HG02798 (cell line): Measurements from ENCODE around the gene DNAH9.
"Not testable (repeated sequence)": the region's sequence is repeated elsewhere in the genome, so short reads cannot be mapped to it uniquely, and the experiment has no call there.

Experiments used
- ATAC-seq: cut with Tn5 transposase; IDR thresholded peaks from one replicate; pipeline ENCODE4 v1.9.1; 2021; ENCODE audit warnings: mild to moderate bottlenecking; ENCODE audit not compliant: unreplicated experiment, poor library complexity

The DNAH9 gene

DNA sequence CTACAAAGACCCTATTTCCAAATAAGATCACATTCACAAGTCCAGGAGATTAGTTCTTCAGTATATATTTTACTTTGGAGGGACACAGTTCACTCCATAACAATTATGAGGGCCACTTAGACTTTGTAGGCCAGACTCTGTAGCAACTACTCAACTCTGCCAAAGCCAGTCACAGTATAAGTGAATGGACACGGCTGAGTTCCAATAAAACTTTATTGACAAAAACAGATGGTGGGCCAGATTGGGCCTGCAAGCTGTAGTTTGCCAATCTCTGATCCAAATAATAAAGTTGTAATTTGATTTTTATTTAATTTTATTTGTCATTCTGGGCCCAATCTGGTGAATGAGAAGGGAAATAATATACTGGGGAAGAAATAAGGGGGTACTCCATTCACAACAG is 297.9 kb downstream of the DNAH9 start:
- ATAC-seq: no peak

GRCh38 chr17:11898526-11899235 is 300.4 kb downstream of the DNAH9 start:
- ATAC-seq: no peak

GRCh38 chr17:11899537-11899942 is 301.3 kb downstream of the DNAH9 start:
- ATAC-seq: no peak

GRCh38 chr17:11900041-11900476 is 301.8 kb downstream of the DNAH9 start:
- ATAC-seq: no peak

- ATAC-seq: no peak
These were observed 302.4 kb downstream of the DNAH9 start for GRCh38 chr17:11900655-11901054.

DNA sequence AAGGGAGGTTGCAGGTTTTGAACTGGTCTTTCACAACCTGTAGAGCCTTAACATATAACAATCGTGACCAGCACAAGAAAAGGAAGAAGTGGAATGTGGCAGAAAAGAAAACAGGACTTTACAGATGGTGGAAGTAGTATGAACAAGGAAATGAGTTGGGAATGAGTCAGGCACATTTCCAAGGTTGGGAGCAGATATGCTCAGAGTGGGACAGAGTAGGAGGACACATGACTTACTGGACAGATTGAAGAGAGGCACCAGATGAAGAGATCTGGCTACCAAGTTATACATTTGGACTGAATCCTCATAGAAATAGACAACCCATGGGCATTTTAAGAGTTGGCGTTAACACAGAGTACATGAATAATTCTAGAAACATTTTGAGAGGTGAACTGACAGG is 303.7 kb downstream of the DNAH9 start:
- ATAC-seq: no peak

GRCh38 chr17:11908711-11909146 is 310.5 kb downstream of the DNAH9 start:
- ATAC-seq: no peak

- ATAC-seq: no peak
These were observed 311.1 kb downstream of the DNAH9 start for GRCh38 chr17:11909348-11909747.

GRCh38 chr17:11916091-11916490 is 317.8 kb downstream of the DNAH9 start:
- ATAC-seq: no peak

DNA sequence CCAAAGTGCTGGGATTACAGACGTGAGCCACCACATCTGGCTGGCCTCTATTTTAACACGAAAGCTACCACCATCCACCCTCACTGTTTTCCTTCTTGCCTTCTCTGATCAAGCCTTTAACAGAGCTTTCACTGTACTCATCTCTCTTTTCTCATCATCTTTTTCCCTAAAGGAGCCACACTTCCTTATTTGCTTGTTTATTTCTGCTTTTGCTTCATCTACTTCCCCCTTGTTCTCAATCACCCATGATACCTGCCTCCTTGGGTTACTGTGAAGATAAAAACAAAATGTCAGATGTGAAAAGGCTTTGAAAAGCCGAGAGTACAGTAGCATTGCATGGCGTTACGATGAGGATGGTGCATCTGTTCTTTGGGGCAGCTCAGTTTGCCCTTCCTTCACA is 319.1 kb downstream of the DNAH9 start:
- ATAC-seq: no peak

DNA sequence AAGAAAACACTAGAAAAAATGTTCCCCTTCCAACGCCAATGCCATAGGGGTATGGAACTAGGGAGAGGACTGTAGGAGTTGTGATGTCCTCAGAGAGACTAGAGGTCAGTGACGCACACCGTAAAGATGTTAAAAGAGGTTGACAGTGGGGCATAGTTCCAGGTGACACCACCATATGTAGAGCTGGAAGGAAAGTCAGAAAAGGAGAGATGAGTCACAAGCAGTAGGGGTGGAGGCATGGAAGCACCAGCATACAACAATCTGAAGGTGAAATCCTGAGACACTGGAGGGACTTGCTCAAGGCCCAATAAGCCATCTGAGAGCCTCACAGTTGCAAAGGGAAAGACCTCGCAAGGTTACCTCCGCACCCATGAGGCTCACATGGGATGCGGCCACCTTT is 323.0 kb downstream of the DNAH9 start:
- no peak for ATAC-seq

- no peak for ATAC-seq
These were observed 324.4 kb downstream of the DNAH9 start for GRCh38 chr17:11922638-11923037.

DNA sequence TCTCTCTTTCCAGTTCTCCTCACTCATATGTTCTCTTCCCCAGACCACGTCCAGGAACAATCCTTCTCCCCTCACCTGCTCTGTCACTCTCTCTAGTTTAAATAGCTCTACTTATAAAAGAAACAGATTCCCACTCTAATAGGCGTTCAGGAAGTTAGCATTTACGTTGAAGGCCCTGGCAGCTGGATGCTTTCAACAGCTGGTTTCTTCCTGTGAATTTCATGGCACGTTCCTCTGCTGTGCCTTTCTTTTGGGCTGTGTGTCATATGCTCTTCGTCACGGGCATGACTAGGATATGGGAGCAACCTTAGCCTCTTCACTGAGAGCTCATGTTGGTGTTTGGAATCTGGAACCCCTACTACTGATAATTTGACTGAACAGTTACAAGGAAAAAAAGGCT is 325.8 kb downstream of the DNAH9 start:
- no peak for ATAC-seq

DNA sequence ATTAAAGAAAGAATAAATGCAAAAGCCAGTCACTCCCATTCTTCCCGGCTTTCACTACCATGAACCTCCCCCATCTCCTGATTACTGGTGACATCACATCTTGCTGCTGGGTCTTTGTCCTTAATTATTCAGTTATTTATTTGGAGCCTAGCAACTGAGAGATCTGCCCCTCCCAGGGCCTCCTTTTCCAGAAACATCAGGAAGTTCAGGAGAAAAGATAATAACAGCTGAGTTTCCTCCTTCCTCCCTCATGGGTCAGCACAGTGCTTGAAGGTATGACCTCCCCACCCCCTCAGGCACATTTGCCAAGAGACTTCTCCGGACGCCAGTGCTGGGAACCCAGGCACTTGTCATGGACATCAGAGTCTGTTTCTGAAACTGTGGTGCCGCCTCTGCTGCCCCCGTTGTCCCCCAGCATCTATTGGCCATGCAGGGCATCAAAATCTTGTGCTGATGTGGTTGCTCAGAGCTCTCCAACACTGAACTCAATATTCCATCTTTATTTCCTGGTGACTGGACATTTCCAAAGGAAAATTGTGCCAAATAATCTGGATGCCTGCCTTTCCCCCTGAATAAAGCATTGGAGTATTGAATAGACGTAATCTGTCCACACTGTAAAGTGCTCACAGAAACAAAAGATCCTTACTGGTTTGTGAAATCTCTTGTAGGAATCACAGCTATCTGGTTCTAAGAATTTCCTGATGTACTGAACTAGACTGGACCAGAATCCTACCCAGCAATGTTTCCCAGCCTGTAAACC is 327.2 kb downstream of the DNAH9 start:
- ATAC-seq: no peak

GRCh38 chr17:11928436-11928835 is 330.2 kb downstream of the DNAH9 start:
- ATAC-seq: no peak

DNA sequence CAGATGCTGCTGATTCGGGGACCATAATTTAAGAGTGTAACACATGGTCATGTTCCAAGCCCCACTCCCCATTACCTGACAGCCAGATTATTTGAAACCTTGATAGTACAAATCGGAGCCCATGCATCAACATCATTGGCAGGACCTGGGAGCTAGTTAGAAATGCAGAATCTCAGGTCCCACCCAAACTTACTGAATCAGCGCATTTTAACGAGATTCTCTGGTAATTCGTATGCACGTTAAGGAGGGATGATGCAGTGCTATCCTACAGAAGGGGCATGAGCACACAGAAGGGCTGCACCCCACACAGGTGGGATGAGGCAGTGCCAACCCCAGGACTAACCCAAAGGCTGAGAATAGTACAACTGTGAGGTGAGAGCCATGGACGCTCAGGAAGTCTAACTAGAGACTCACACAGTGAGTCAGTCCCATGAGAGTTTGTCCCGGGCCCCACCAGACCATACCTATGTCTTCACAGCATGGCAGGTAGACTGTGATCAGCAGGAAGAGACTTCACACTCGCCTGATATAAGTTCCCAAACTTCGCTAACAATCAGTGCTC is 334.1 kb downstream of the DNAH9 start:
- ATAC-seq: no peak

DNA sequence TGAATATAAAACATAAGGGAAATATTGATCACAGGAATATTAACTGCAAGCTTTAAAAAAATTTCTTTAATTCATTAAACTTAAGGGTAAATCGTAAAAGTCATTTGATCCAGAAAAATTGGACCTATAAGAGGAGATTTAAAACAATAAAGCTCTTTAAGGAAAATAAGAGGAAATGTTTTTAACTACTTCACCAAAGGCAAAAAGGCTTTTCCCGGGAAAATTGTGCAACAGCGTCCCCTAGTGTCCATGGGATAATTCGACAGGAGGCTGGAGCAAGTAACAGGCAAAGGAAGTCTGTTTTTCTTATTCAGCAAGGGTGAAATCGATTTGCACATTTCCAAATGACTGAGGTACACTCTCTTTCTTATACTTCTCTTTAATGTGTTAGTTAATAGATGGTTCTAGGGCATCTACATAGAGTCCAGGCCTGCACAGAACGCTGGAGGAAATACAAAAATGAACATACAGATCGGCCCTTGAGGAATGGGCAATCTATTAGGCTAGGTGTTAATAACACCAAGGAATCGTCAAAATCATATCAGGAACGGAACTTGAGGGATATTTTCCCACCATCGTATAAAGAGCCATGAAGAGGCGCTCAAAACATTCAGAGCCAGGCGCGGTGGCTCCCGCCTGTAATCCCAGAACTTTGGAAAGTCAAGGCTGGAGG is 337.6 kb downstream of the DNAH9 start:
- ATAC-seq: no peak

DNA sequence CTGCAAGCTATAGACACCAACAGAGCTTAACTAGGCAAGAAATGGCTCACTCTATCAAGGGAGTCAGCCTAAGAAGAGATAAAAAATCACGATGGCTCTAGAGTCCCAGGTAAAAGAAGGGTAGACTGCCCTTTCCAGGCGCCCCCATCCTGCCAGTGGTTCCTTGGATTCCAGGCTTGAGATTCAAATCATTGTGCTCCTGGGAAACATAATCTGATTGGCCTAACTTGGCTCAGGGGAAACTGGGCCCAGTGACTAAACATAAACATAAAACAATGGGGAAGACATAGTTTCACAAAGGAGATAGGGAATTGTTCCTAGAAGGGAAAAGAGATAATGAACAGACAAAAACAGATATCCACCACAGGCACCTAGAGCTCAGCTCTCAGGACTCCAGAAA is 342.6 kb downstream of the DNAH9 start:
- no peak for ATAC-seq

DNA sequence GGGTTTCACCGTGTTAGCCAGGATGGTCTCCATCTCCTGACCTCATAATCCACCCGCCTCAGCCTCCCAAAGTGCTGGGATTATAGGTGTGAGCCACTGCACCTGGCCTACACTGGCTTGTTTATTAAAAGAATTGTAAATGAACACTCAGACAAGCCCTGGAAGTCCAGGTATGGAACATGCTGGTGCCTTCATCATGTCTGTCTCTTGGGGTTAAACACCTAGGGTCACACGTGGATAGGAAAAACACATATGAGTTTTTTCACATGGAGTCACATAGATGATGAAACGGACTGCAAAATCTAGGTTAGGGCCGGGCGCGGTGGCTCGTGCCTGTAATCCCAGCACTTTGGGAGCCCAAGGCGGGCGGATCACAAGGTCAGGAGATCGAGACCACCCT is 344.8 kb downstream of the DNAH9 start:
- ATAC-seq: not testable (repeated sequence)

GRCh38 chr17:11943759-11944347 is 345.6 kb downstream of the DNAH9 start:
- no peak for ATAC-seq

DNA sequence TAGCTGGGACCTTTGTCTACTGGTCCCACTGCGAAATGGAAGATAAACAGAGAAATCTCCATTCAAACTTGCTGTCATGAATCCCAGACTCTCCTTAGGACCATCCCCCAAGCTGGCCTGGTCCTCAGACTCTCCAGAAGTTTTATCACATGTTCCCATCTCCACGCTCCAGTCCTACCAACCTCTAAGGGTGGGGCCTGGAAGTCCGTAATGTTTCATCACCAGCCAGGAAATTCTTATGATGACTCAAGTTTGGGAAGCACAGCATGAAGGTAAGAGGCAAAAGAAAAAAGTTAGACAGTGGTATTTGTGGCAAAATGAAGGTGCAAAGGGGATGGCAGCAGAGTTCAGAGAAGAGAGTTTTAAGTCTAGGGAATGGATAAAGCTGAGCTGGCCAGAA is 346.3 kb downstream of the DNAH9 start:
- no peak for ATAC-seq
